ENCODE data around the gene STK25.

Gene STK25

GRCh38 chr2:241443486-241444223 is 64.7 kb downstream of the STK25 start:
- no peak for TF ChIP-seq CTCF (IDR thresholded peaks at IDR 0.05; ENCODE audit: low read depth, low read length)
- peak; percentile 12 for DNase-seq (ENCODE audit: extremely low read depth, low read depth)

All from AG09319 (cell line).